Measurements from ENCODE around the gene RASGEF1C.

Gene RASGEF1C

DNA sequence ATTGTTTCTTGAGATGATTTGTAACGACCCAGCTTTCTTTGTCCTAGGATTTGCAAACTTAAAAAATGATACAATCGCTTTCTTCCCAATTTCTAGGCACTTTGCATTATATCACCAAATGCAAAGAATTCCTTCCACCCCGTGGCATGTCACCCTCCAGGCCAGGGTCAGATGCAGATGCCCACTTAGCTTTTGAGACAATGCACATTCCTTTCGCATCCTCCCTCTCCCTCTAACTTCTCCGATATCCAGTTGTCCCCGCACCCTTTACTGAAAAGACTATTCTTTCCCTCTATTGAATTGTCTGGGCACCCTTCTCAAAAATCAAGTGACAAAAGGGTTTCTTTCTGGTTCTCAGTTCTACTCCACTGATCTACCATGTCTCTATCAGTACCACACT, 154.8 kb downstream of the RASGEF1C start:
- no peak for DNase-seq (ENCODE audit: low read depth in 2 of 2)

DNA sequence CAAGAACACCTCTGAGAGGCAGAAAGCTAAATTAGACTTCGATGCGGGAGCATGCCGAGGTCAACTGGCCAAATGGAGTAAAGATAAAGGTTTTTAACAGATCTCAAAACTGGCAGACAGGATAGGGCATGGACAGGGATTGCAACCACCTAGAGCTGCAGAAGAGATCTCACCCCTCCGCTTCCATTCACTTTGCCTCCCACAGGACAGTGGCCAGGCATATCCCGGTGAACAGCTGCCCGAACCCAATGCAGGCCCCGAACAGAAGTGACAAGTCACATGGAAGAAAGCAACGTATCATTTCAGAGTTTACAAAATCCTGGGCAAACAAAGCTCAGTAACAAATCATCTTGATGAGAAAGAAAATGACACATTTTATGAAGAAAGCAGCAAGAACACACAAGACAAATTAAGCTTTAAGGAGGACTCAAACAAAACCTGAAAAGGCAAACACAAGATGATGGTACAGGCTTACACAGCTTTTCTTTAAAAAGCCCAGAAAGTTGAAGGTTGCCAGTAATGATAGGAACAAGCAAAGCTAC, 155.9 kb downstream of the RASGEF1C start:
- no peak for DNase-seq (ENCODE audit: low read depth in 2 of 2)

DNA sequence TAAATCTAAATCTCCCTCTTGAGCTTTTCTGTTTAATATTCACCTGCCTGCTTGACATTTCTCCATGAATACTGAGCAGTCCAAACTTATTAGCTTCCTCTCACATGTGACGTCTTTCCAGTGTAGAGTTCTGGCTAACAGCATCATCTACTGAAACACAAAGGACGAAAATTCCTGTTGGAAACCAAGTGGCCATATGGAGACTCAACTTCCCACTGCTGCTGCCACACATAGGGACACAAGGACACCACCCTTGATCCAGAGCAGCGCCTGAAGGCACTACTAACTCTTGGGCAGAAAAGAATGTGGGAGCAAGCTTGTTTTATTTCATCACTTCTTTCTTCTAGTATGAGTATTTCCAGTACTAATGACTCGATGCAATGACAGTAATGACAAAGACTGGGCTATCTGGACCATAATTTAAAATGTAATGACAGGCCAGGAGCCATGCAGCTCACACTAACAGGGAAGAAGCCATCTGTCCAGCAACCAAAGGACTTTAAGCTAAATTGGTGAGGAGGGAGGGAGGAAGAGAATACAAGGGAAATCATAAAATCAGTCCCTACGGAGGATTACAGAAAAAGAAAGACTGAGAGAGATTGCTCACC, 156.7 kb downstream of the RASGEF1C start:
- no peak for DNase-seq (ENCODE audit: low read depth in 2 of 2)
